SH-SY5Y (cell line): ENCODE data around the gene MRGPRD.

Source experiments
- GATA2 ChIP-seq: IDR thresholded peaks from 2 replicates; pipeline ENCODE4 v1.6.1; 2011; ENCODE audit warnings: mild to moderate bottlenecking, low read depth, low read length
- GATA3 ChIP-seq: IDR thresholded peaks from 2 replicates; pipeline ENCODE4 v1.6.1; 2011; ENCODE audit warnings: low read depth, mild to moderate bottlenecking, low read length, moderate library complexity

- TF ChIP-seq GATA2: no peak
- TF ChIP-seq GATA3: no peak
These were observed 44.5 kb downstream of the MRGPRD start for GRCh38 chr11:68936358-68936636.
